PC-3 (cell line): ENCODE data around the gene LPCAT1. TPM values are rescaled to one million over a fixed set of nuclear protein-coding genes. Genes with fewer than 3 reads are reported as not detected.

ENCODE experiments used
- ATAC-seq: fragments of 200-7000 bp; cut with Tn5 transposase; 2 replicates; pipeline ENCODE4 v1.9.1; 2020; ENCODE audit warnings: mild to moderate bottlenecking, moderate library complexity
- BruUV-seq: library from RNA; stranded (reverse); fragments of 400-500 nt; replicated peaks from 2 replicates; lab custom pipeline; 2021; lab: Mats Ljungman, UMichigan
- CTCF ChIA-PET: fragments of 300-600 bp; sonication (Branson Sonifier 250); formaldehyde crosslinking; loops from one replicate; lab custom pipeline; 2022; ENCODE audit warnings: antibody characterized with exemption; lab: Charles Lee
- POLR2A ChIA-PET: fragments of 300-600 bp; sonication (Branson Sonifier 250); formaldehyde crosslinking; loops from one replicate; lab custom pipeline; 2022; ENCODE audit warnings: antibody characterized with exemption; ENCODE audit not compliant: unreplicated experiment; lab: Charles Lee
- DNase-seq: peaks from one replicate; pipeline ENCODE4 v3.0.0-alpha.2; 2015
- H2AFZ ChIP-seq: fragments of 300-600 bp; sonication (generic); 2 replicates; pipeline ENCODE4 v1.6.0; 2016; ENCODE audit warnings: antibody characterized with exemption, low read length
- H3F3A ChIP-seq: fragments of 300-600 bp; sonication (generic); one replicate; pipeline ENCODE4 v1.6.0; 2017; ENCODE audit warnings: antibody characterized with exemption, low read length, control low read depth, mild to moderate bottlenecking; ENCODE audit not compliant: unreplicated experiment
- H3K27ac ChIP-seq: fragments of 300-600 bp; sonication (generic); 2 replicates; pipeline ENCODE4 v1.5.1; 2016; ENCODE audit warnings: mild to moderate bottlenecking, low read length
- H3K27me3 ChIP-seq: fragments of 300-600 bp; sonication (generic); 2 replicates; pipeline ENCODE4 v1.6.1; 2016; ENCODE audit warnings: low read length, mixed read lengths
- H3K36me3 ChIP-seq: fragments of 300-600 bp; sonication (generic); 2 replicates; pipeline ENCODE4 v1.6.1; 2016; ENCODE audit warnings: low read depth, mixed run types, low read length, mixed read lengths
- H3K4me1 ChIP-seq: fragments of 300-600 bp; sonication (generic); 2 replicates; pipeline ENCODE4 v1.5.1; 2016; ENCODE audit warnings: low read length; ENCODE audit not compliant: insufficient read depth
- H3K4me2 ChIP-seq: fragments of 300-600 bp; sonication (generic); 2 replicates; pipeline ENCODE4 v1.6.0; 2016; ENCODE audit warnings: low read length
- H3K4me3 ChIP-seq: fragments of 300-600 bp; sonication (generic); 2 replicates; pipeline ENCODE4 v1.5.1; 2016; ENCODE audit warnings: mild to moderate bottlenecking, low read length, mixed read lengths
- H3K79me2 ChIP-seq: fragments of 300-600 bp; sonication (generic); 2 replicates; pipeline ENCODE4 v1.6.1; 2017; ENCODE audit warnings: low read length, mixed read lengths
- H3K9ac ChIP-seq: fragments of 300-600 bp; sonication (generic); 2 replicates; pipeline ENCODE4 v1.6.0; 2016; ENCODE audit warnings: mild to moderate bottlenecking, low read length
- H3K9me2 ChIP-seq: fragments of 300-600 bp; sonication (generic); replicated peaks from 2 replicates; pipeline ENCODE4 v1.6.1; 2016; ENCODE audit warnings: mixed run types, low read length, mixed read lengths
- H3K9me3 ChIP-seq: fragments of 300-600 bp; sonication (generic); 2 replicates; pipeline ENCODE4 v1.6.1; 2016; ENCODE audit warnings: low read length, mixed read lengths
- H4K20me1 ChIP-seq: fragments of 300-600 bp; sonication (generic); 2 replicates; pipeline ENCODE4 v1.6.1; 2016; ENCODE audit warnings: low read length, mixed read lengths
- EZH2 ChIP-seq: fragments of 300-600 bp; sonication (generic); IDR thresholded peaks from one replicate; pipeline ENCODE4 v1.6.1; 2017; ENCODE audit warnings: antibody characterized with exemption, mild to moderate bottlenecking, low read length; ENCODE audit not compliant: unreplicated experiment
- EZH2phosphoT487 ChIP-seq: fragments of 300-600 bp; sonication (generic); IDR thresholded peaks from 2 replicates; pipeline ENCODE4 v1.6.1; 2018; ENCODE audit warnings: mild to moderate bottlenecking, antibody characterized with exemption, low read length, borderline replicate concordance
- intact Hi-C: fragments of 100-400 bp; cut with micrococcal nuclease; formaldehyde crosslinking; loops from 2 replicates; pipeline ENCODE4 v1.9.0; 2023
- total RNA-seq: library from RNA; depleted of rRNA; stranded (reverse); fragments of >200 nt; gene quantifications from 2 replicates; pipeline ENCODE4 v1.2.3, GENCODE V29; 2014
- TF ChIP-seq, protein P1 (sequence below): fragments of 300-600 bp; sonication (generic); conservative IDR thresholded peaks from 2 replicates; pipeline ENCODE4 v1.5.1; 2017; ENCODE audit warnings: antibody characterized with exemption, low read depth, mild to moderate bottlenecking, low read length

Gene LPCAT1
- total RNA-seq, 1 experiment from 2014 or later, result 121 TPM

DNA sequence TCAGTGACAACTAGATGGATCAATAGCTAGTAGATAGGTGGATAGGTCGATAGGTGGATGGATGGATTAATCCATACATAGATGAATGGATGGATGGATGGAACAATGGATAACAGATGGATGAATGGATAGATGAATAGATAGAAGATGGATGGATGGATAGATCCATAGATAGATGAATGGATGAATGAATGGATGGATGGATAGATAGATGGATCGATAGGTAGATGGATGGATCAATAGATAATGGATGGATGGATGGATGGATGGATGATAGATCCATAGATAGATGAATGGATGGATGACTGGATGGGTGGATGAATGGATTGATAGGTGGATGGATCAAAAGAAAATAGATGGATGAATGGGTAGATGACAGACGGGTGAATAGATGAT, 83.7 kb downstream of the LPCAT1 start:
- no peaks in the 10 kb centered on the region for H3K9me2 ChIP-seq
- no peak for ATAC-seq
- intact Hi-C loops, result no loop called here

DNA sequence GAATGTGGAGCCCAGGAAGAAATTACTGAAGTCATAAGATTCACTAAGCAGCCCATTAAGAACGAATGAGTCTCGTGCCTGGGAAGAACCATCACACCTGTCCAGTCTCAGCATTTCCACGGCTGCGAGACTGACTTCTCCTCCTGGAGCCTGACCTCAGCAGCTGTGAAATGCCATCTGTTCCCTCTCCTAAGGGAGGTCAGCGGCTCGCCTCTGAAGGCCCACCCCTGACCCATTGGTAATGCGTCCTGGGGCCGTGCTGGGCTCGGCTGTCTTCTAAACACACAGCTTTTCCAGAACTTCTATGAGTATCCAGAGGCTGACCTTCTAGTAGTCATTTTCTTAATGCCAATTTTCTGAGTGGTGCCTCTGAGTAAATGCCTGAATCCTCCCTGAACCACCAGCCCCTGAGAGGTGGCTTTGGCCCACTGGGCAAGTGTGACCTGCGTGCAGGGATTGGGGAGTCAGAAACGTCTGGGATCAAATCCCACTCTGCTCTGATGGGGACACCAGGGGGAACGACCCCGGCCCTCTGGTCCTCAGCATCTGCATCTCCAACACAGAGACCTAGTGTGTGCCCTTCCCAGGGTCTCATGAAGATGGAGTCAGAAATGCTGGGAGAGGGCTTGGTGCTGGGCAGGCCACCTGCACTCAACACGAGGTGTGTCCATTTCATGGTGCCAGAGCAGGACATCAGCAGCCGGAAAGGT, 84.2 kb downstream of the LPCAT1 start:
- no peak for DNase-seq
- intact Hi-C loops, result no loop called here
- H3F3A ChIP-seq, result no peaks in the 10 kb centered on the region
- no peak overlapping the region for H3K27ac ChIP-seq
- no peak overlapping the region for H3K9ac ChIP-seq
- no peak overlapping the region for H3K4me2 ChIP-seq
- H3K9me3 ChIP-seq, result no peaks in the 10 kb centered on the region
- no peaks in the 10 kb centered on the region for H3K79me2 ChIP-seq
- CTCF ChIA-PET, result no interaction called here
- no peak for ATAC-seq
- H3K36me3 ChIP-seq, result no peaks in the 10 kb centered on the region
- peaks cover 22% of the 10 kb centered on the region; the same call in 1 of the 2 replicates for H3K27me3 ChIP-seq
- peaks cover 4% of the 10 kb centered on the region; the same call in 1 of the 2 replicates for H3K4me1 ChIP-seq
- H4K20me1 ChIP-seq, result no peaks in the 10 kb centered on the region
- no peaks in the 10 kb centered on the region for H3K9me2 ChIP-seq
- no peak overlapping the region for H3K4me3 ChIP-seq
- BruUV-seq, result no TSS peak
- no peak overlapping the region for H2AFZ ChIP-seq
- POLR2A ChIA-PET, result no interaction called here
- TF ChIP-seq EZH2phosphoT487 (no peak), EZH2 (no peak)

More for the DNA sequence above, 83.7 kb downstream of the LPCAT1 start:
- DNase-seq, result no peak
- ChIA-PET CTCF (no interaction called here), POLR2A (no interaction called here)
- Histone ChIP-seq H3K9ac (no peak overlapping the region), H3K4me1 (peaks cover 4% of the 10 kb centered on the region; the same call in 1 of the 2 replicates), H3F3A (no peaks in the 10 kb centered on the region), H3K9me3 (no peaks in the 10 kb centered on the region), H3K27ac (no peak overlapping the region), H3K79me2 (no peaks in the 10 kb centered on the region), H3K27me3 (peaks cover 22% of the 10 kb centered on the region; the same call in 1 of the 2 replicates), H3K36me3 (no peaks in the 10 kb centered on the region), H3K4me2 (no peak overlapping the region), H3K4me3 (no peak overlapping the region), H4K20me1 (no peaks in the 10 kb centered on the region), H2AFZ (no peak overlapping the region)
- TF ChIP-seq EZH2phosphoT487, result no peak
- TF ChIP-seq, protein P1, sequence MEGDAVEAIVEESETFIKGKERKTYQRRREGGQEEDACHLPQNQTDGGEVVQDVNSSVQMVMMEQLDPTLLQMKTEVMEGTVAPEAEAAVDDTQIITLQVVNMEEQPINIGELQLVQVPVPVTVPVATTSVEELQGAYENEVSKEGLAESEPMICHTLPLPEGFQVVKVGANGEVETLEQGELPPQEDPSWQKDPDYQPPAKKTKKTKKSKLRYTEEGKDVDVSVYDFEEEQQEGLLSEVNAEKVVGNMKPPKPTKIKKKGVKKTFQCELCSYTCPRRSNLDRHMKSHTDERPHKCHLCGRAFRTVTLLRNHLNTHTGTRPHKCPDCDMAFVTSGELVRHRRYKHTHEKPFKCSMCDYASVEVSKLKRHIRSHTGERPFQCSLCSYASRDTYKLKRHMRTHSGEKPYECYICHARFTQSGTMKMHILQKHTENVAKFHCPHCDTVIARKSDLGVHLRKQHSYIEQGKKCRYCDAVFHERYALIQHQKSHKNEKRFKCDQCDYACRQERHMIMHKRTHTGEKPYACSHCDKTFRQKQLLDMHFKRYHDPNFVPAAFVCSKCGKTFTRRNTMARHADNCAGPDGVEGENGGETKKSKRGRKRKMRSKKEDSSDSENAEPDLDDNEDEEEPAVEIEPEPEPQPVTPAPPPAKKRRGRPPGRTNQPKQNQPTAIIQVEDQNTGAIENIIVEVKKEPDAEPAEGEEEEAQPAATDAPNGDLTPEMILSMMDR, result no peak
- TF ChIP-seq EZH2, result no peak
- BruUV-seq, result no TSS peak

DNA sequence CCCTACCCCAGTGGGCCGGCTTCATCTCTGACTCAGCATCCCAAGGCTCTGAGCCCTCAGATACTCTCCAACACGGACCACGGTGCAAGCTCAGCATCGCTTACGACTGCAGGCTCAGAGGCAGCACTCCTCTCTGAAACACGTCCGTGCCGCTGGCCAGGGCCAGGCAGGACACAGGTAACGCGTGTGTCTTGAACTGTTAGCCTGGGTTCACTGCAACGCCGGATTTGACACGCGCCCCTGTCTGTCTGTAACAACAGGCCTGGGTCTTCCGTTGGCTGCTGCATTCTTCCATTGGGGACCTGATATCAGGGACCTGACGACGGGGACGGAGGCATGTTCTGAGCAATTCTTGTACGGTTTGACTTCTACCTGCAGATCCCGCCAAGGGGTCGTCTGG, 84.9 kb downstream of the LPCAT1 start:
- peaks cover 4% of the 10 kb centered on the region; the same call in 1 of the 2 replicates for H3K4me1 ChIP-seq
- ChIA-PET POLR2A (no interaction called here), CTCF (no interaction called here)
- ATAC-seq, result no peak
- H3K4me3 ChIP-seq, result no peak overlapping the region
- BruUV-seq, result no TSS peak
- no peaks in the 10 kb centered on the region for H3K9me2 ChIP-seq
- no peaks in the 10 kb centered on the region for H3K9me3 ChIP-seq
- DNase-seq, result no peak
- intact Hi-C loops, result no loop called here
- no peaks in the 10 kb centered on the region for H4K20me1 ChIP-seq
- no peaks in the 10 kb centered on the region for H3K79me2 ChIP-seq
- peaks cover 22% of the 10 kb centered on the region; the same call in 1 of the 2 replicates for H3K27me3 ChIP-seq
- H3K36me3 ChIP-seq, result no peaks in the 10 kb centered on the region
- TF ChIP-seq, protein P1, result no peak
- no peak for TF ChIP-seq EZH2
- TF ChIP-seq EZH2phosphoT487, result no peak
- H3K4me2 ChIP-seq, result no peak overlapping the region
- no peak overlapping the region for H2AFZ ChIP-seq
- H3K27ac ChIP-seq, result no peak overlapping the region
- H3K9ac ChIP-seq, result no peak overlapping the region
- H3F3A ChIP-seq, result no peaks in the 10 kb centered on the region
